Osteoblast (primary cell): ENCODE results near the gene PLBD2. TPM values are rescaled to one million over a fixed set of nuclear protein-coding genes. Genes with fewer than 3 reads are reported as not detected.

Experiments used
- DNase-seq: peaks from one replicate; pipeline ENCODE4 v3.0.0; 2011; ENCODE audit warnings: low spot score, mixed read lengths; ENCODE audit not compliant: insufficient read length; ENCODE audit errors: missing footprints
- H2AFZ ChIP-seq: 2 replicates; pipeline ENCODE4 v1.6.0; 2011; ENCODE audit warnings: mild to moderate bottlenecking, low read length
- H3K27ac ChIP-seq: 2 replicates; pipeline ENCODE4 v1.5.1; 2011; ENCODE audit warnings: mild to moderate bottlenecking, low read depth, low read length, moderate library complexity
- H3K27me3 ChIP-seq: 2 replicates; pipeline ENCODE4 v1.6.0; 2012; ENCODE audit warnings: mild to moderate bottlenecking, control low read depth, inconsistent platforms, low read length, moderate library complexity; ENCODE audit not compliant: insufficient read depth
- H3K36me3 ChIP-seq: 2 replicates; pipeline ENCODE4 v1.5.1; 2011; ENCODE audit warnings: mild to moderate bottlenecking, low read length, control low read depth, moderate library complexity; ENCODE audit not compliant: insufficient read depth
- H3K4me1 ChIP-seq: 2 replicates; pipeline ENCODE4 v1.5.1; 2011; ENCODE audit warnings: mild to moderate bottlenecking, low read length, control low read depth, moderate library complexity; ENCODE audit not compliant: insufficient read depth
- H3K4me2 ChIP-seq: 2 replicates; pipeline ENCODE4 v1.6.0; 2011; ENCODE audit warnings: mild to moderate bottlenecking, low read length; ENCODE audit not compliant: insufficient read depth
- H3K4me3 ChIP-seq: fragments of 200-600 bp; sonication (generic); 3 replicates; pipeline ENCODE4 v1.5.1; 2012; ENCODE audit warnings: mild to moderate bottlenecking, low read length, inconsistent platforms; ENCODE audit not compliant: insufficient read depth
- H3K79me2 ChIP-seq: 2 replicates; pipeline ENCODE4 v1.6.0; 2012; ENCODE audit warnings: mild to moderate bottlenecking, low read length, control low read depth, inconsistent platforms; ENCODE audit not compliant: insufficient read depth
- H3K9me3 ChIP-seq: 2 replicates; pipeline ENCODE4 v1.5.1; 2011; ENCODE audit warnings: low read depth, low read length, control low read depth
- H4K20me1 ChIP-seq: 2 replicates; pipeline ENCODE4 v1.6.0; 2012; ENCODE audit warnings: mild to moderate bottlenecking, low read length, control low read depth; ENCODE audit not compliant: insufficient read depth
- CTCF ChIP-seq: IDR thresholded peaks from 2 replicates; pipeline ENCODE4 v1.5.1; 2011; ENCODE audit warnings: mild to moderate bottlenecking, low read depth, low read length, moderate library complexity; ENCODE audit errors: extremely low read depth
- total RNA-seq: library from RNA; depleted of rRNA; stranded (reverse); fragments of >200 nt; gene quantifications from 2 replicates; pipeline ENCODE4 v1.2.3, GENCODE V29; 2012

PLBD2 gene
- total RNA-seq, 1 donor, result 69.1 TPM

- Histone ChIP-seq H3K9me3 (no peaks in the 10 kb centered on the region), H3K4me1 (peaks cover 8% of the 10 kb centered on the region), H3K27me3 (no peaks in the 10 kb centered on the region), H3K4me2 (peak overlapping the region; percentile 96), H3K4me3 (peak overlapping the region; percentile 97), H3K79me2 (peaks cover 51% of the 10 kb centered on the region), H3K27ac (no peak overlapping the region), H4K20me1 (peaks cover 15% of the 10 kb centered on the region), H3K36me3 (no peaks in the 10 kb centered on the region), H2AFZ (no peak overlapping the region)
- no peak for TF ChIP-seq CTCF
- no peak for DNase-seq
Observed at GRCh38 chr12:113359939-113360748, 1.8 kb downstream of the PLBD2 start.

GRCh38 chr12:113361574-113362370 is 3.4 kb downstream of the PLBD2 start:
- Histone ChIP-seq H3K9me3 (no peaks in the 10 kb centered on the region), H2AFZ (no peak overlapping the region), H3K27me3 (no peaks in the 10 kb centered on the region), H3K36me3 (no peaks in the 10 kb centered on the region), H3K4me3 (no peak overlapping the region), H3K79me2 (peaks cover 62% of the 10 kb centered on the region), H3K4me2 (no peak overlapping the region), H4K20me1 (peaks cover 18% of the 10 kb centered on the region), H3K27ac (no peak overlapping the region), H3K4me1 (peaks cover 8% of the 10 kb centered on the region)
- DNase-seq, result no peak
- no peak for TF ChIP-seq CTCF

GRCh38 chr12:113364698-113365097 is 6.3 kb downstream of the PLBD2 start:
- DNase-seq, result no peak
- no peaks in the 10 kb centered on the region for H3K9me3 ChIP-seq
- H3K4me2 ChIP-seq, result no peak overlapping the region
- peaks cover 4% of the 10 kb centered on the region for H3K36me3 ChIP-seq
- TF ChIP-seq CTCF, result no peak
- no peak overlapping the region for H2AFZ ChIP-seq
- peaks cover under 1% of the 10 kb centered on the region for H3K4me1 ChIP-seq
- no peak overlapping the region for H3K27ac ChIP-seq
- H3K4me3 ChIP-seq, result no peak overlapping the region
- no peaks in the 10 kb centered on the region for H3K27me3 ChIP-seq
- peaks cover 56% of the 10 kb centered on the region for H3K79me2 ChIP-seq
- H4K20me1 ChIP-seq, result peaks cover 16% of the 10 kb centered on the region
